GM12878 (cell line): ENCODE results near the gene POU2F1. TPM values are rescaled to one million over a fixed set of nuclear protein-coding genes. Genes with fewer than 3 reads are reported as not detected.

Experiments
- ATAC-seq: fragments of 200-7000 bp; cut with Tn5 transposase; 3 replicates; pipeline ENCODE4 v1.9.1; 2020; ENCODE audit warnings: mild to moderate bottlenecking, moderate library complexity
- BruUV-seq: library from RNA; stranded (reverse); fragments of 400-500 nt; replicated peaks from 2 replicates; lab custom pipeline; 2021; lab: Mats Ljungman, UMichigan
- CTCF ChIA-PET: fragments of 300-600 bp; sonication (Branson Sonifier 250); formaldehyde crosslinking; extraction: SDS; loops from one replicate; lab custom pipeline; 2021; ENCODE audit warnings: inconsistent platforms; lab: Yijun Ruan, JAX
- POLR2A ChIA-PET: fragments of 350-600 bp; formaldehyde crosslinking; extraction: SDS; loops from one replicate; lab custom pipeline; 2021; ENCODE audit warnings: inconsistent platforms; lab: Charles Lee
- RAD21 ChIA-PET: fragments of 300-600 bp; sonication (Branson Sonifier 250); formaldehyde crosslinking; loops from one replicate; lab custom pipeline; 2023; ENCODE audit warnings: antibody characterized with exemption; ENCODE audit not compliant: unreplicated experiment; lab: Charles Lee
- SMC1A ChIA-PET: fragments of 300-600 bp; sonication (Branson Sonifier 250); formaldehyde crosslinking; loops from one replicate; lab custom pipeline; 2023; ENCODE audit not compliant: unreplicated experiment, uncharacterized antibody; lab: Charles Lee
- DNase-seq: peaks from one replicate; pipeline ENCODE4 v3.0.0-alpha.2; 2011; ENCODE audit warnings: low read depth, low spot score
- FAIRE-seq: peaks from 3 replicates; lab custom pipeline; 2011; peaks lifted over from hg19 to GRCh38; lab: Jason Lieb, UNC
- H2AFZ ChIP-seq: 2 replicates; pipeline ENCODE4 v1.6.0; 2011; ENCODE audit warnings: low read depth, low read length, control low read depth; ENCODE audit not compliant: control insufficient read depth
- H3K27ac ChIP-seq: 2 replicates; pipeline ENCODE4 v1.5.1; 2011; ENCODE audit warnings: control low read depth; ENCODE audit not compliant: control insufficient read depth, insufficient read depth
- H3K27me3 ChIP-seq, 2 experiments: replicated peaks in 1 of 2; 2 replicates each; pipeline versions ENCODE4 v1.6.0 to v1.6.1; 2011; ENCODE audit warnings: low read length in 1 of 2; ENCODE audit not compliant: control insufficient read depth in 2 of 2, insufficient read depth in 2 of 2
- H3K36me3 ChIP-seq, 2 experiments: 2 replicates each; pipeline ENCODE4 v1.5.1; 2011; ENCODE audit warnings: low read length in 1 of 2; ENCODE audit not compliant: control insufficient read depth in 2 of 2, insufficient read depth in 2 of 2
- H3K4me1 ChIP-seq: 2 replicates; pipeline ENCODE4 v1.6.1; 2011; ENCODE audit warnings: mild to moderate bottlenecking, low read length, moderate library complexity, mixed read lengths; ENCODE audit not compliant: control insufficient read depth, insufficient read depth
- H3K4me2 ChIP-seq: 2 replicates; pipeline ENCODE4 v1.6.0; 2011; ENCODE audit warnings: control low read depth; ENCODE audit not compliant: control insufficient read depth, insufficient read depth
- H3K4me3 ChIP-seq: fragments of 200-600 bp; sonication (generic); 2 replicates; pipeline ENCODE4 v1.5.1; 2016
- H3K79me2 ChIP-seq: 2 replicates; pipeline ENCODE4 v1.6.0; 2011; ENCODE audit warnings: low read length; ENCODE audit not compliant: control insufficient read depth, insufficient read depth
- H3K9ac ChIP-seq: 2 replicates; pipeline ENCODE4 v1.8.0; 2011; ENCODE audit warnings: low read length, control low read depth, mixed read lengths; ENCODE audit not compliant: control insufficient read depth, insufficient read depth
- H3K9me3 ChIP-seq: replicated peaks from 3 replicates; pipeline ENCODE4 v1.5.1; 2011; ENCODE audit warnings: mild to moderate bottlenecking, low read length; ENCODE audit not compliant: control insufficient read depth, insufficient read depth
- H4K20me1 ChIP-seq: 2 replicates; pipeline ENCODE4 v1.6.0; 2011; ENCODE audit not compliant: control insufficient read depth, insufficient read depth
- GABPA ChIP-seq: IDR thresholded peaks from 2 replicates; pipeline ENCODE4 v1.6.1; 2014; ENCODE audit warnings: antibody characterized with exemption, low read depth, mild to moderate bottlenecking, inconsistent platforms
- KDM1A ChIP-seq: fragments of 200-600 bp; sonication (generic); IDR thresholded peaks from 2 replicates; pipeline ENCODE4 v1.6.1; 2016; ENCODE audit warnings: borderline replicate concordance
- POLR2AphosphoS2 ChIP-seq: IDR thresholded peaks from 2 replicates; pipeline ENCODE4 v1.6.1; 2011; ENCODE audit warnings: low read depth, mild to moderate bottlenecking, low read length, improper control_type of control experiment, moderate library complexity
- WRNIP1 ChIP-seq: IDR thresholded peaks from 2 replicates; pipeline ENCODE4 v1.6.1; 2011; ENCODE audit warnings: low read depth, low read length, improper control_type of control experiment, borderline replicate concordance
- WGBS: methylation state at CpG from one replicate; pipeline ENCODE4 v1.1.6; 2016; ENCODE audit warnings: low lambda C conversion rate; ENCODE audit not compliant: insufficient replicate concordance, insufficient coverage; ENCODE audit errors: missing lambda C conversion rate; 5-methylcytosine and 5-hydroxymethylcytosine counted together
- in situ Hi-C: fragments of 300-500 bp; cut with MboI; formaldehyde crosslinking; loops from 9 replicates; pipeline ENCODE4 v1.14.3; 2018; ENCODE audit warnings: mixed read lengths
- intact Hi-C: fragments of 100-400 bp; cut with micrococcal nuclease; formaldehyde crosslinking; loops from one replicate; pipeline ENCODE4 v1.14.2; 2022; ENCODE audit not compliant: unreplicated experiment
- polyA plus RNA-seq, 11 experiments: library from polyadenylated mRNA; depleted of rRNA in 4 of 11; unstranded in 6 of 11; stranded (reverse) in 5 of 11; fragments of >200 nt; fragmentation: Nextera tagmentation in 4 of 11; fragmentation: Illumina TruSeq in 1 of 11; extraction: Ambion mirVana in 4 of 11; extraction: Trizol in 1 of 11; gene quantifications; 1 replicate in 1 of 11; 2 replicates in 10 of 11; pipeline versions ENCODE4 v1.2.1 to v1.2.3, GENCODE V29; 2011 to 2016; ENCODE audit warnings: inconsistent platforms in 2 of 11, missing spikeins in 2 of 11, low read depth in 1 of 11
- total RNA-seq, 4 experiments: library from RNA; depleted of rRNA in 3 of 4; stranded (reverse); fragments of >200 nt in 3 of 4; fragmentation: Illumina TruSeq in 1 of 4; extraction: Trizol in 1 of 4; gene quantifications; 2 replicates each; pipeline versions ENCODE4 v1.2.1 to v1.2.3, GENCODE V29; 2013 to 2021
- TF ChIP-seq, protein P1 (sequence below): fragments of 450-650 bp; IDR thresholded peaks from 2 replicates; pipeline ENCODE4 v1.6.1; 2016; ENCODE audit warnings: mild to moderate bottlenecking, moderate library complexity, borderline replicate concordance
- TF ChIP-seq, protein P2 (sequence below): fragments of 450-650 bp; formaldehyde crosslinking; IDR thresholded peaks from 2 replicates; pipeline ENCODE4 v1.5.0; 2022; ENCODE audit warnings: mild to moderate bottlenecking, missing genetic modification characterization

The POU2F1 gene
- total and polyA plus RNA-seq, 10 of the 15 experiments (the other 5 are each of a cell fraction or from before 2014, with no cell fraction given) = 2.5 to 21.7 (median 12.5) TPM

DNA sequence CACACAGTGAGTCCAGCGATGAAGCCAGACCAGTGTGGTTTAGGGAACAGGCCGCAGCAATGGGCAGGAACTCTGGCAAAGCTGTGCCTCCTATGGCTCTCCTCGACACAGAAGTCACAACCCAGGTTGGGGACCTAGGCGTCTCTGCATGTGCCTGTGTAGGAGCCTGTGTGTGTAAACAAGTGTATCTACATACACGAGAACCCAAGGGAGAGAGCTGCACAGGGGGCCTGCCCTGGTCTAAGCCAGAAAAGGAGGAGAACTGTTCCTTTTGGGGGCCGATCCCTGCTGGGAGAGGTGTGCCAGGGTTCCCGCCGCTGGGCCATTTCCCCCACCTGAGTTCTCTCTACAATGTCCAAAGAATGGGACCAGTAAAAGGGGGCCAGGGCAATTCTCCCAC is 241.7 kb downstream of the POU2F1 start:
- CTCF ChIA-PET = no interaction called here
- H3K36me3 ChIP-seq = no peaks in the 10 kb centered on the region

More for the DNA sequence above, 241.7 kb downstream of the POU2F1 start:
- WGBS = 61% methylated on average over 8 of the region's 8 CpGs
- Histone ChIP-seq H3K4me1 (no peaks in the 10 kb centered on the region), H3K4me3 (no peak overlapping the region), H3K27ac (no peak overlapping the region), H3K4me2 (no peak overlapping the region), H3K79me2 (no peaks in the 10 kb centered on the region), H2AFZ (no peak overlapping the region), H4K20me1 (no peaks in the 10 kb centered on the region)
- ChIA-PET RAD21 (no interaction called here), SMC1A (no interaction called here)
- BruUV-seq = no TSS peak
- no peak for FAIRE-seq
- ATAC-seq = no peak
- TF ChIP-seq POLR2AphosphoS2 (no peak), WRNIP1 (no peak), KDM1A (no peak), GABPA (no peak)
- TF ChIP-seq, protein P1, sequence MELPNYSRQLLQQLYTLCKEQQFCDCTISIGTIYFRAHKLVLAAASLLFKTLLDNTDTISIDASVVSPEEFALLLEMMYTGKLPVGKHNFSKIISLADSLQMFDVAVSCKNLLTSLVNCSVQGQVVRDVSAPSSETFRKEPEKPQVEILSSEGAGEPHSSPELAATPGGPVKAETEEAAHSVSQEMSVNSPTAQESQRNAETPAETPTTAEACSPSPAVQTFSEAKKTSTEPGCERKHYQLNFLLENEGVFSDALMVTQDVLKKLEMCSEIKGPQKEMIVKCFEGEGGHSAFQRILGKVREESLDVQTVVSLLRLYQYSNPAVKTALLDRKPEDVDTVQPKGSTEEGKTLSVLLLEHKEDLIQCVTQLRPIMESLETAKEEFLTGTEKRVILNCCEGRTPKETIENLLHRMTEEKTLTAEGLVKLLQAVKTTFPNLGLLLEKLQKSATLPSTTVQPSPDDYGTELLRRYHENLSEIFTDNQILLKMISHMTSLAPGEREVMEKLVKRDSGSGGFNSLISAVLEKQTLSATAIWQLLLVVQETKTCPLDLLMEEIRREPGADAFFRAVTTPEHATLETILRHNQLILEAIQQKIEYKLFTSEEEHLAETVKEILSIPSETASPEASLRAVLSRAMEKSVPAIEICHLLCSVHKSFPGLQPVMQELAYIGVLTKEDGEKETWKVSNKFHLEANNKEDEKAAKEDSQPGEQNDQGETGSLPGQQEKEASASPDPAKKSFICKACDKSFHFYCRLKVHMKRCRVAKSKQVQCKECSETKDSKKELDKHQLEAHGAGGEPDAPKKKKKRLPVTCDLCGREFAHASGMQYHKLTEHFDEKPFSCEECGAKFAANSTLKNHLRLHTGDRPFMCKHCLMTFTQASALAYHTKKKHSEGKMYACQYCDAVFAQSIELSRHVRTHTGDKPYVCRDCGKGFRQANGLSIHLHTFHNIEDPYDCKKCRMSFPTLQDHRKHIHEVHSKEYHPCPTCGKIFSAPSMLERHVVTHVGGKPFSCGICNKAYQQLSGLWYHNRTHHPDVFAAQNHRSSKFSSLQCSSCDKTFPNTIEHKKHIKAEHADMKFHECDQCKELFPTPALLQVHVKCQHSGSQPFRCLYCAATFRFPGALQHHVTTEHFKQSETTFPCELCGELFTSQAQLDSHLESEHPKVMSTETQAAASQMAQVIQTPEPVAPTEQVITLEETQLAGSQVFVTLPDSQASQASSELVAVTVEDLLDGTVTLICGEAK = no peak
- TF ChIP-seq, protein P2, sequence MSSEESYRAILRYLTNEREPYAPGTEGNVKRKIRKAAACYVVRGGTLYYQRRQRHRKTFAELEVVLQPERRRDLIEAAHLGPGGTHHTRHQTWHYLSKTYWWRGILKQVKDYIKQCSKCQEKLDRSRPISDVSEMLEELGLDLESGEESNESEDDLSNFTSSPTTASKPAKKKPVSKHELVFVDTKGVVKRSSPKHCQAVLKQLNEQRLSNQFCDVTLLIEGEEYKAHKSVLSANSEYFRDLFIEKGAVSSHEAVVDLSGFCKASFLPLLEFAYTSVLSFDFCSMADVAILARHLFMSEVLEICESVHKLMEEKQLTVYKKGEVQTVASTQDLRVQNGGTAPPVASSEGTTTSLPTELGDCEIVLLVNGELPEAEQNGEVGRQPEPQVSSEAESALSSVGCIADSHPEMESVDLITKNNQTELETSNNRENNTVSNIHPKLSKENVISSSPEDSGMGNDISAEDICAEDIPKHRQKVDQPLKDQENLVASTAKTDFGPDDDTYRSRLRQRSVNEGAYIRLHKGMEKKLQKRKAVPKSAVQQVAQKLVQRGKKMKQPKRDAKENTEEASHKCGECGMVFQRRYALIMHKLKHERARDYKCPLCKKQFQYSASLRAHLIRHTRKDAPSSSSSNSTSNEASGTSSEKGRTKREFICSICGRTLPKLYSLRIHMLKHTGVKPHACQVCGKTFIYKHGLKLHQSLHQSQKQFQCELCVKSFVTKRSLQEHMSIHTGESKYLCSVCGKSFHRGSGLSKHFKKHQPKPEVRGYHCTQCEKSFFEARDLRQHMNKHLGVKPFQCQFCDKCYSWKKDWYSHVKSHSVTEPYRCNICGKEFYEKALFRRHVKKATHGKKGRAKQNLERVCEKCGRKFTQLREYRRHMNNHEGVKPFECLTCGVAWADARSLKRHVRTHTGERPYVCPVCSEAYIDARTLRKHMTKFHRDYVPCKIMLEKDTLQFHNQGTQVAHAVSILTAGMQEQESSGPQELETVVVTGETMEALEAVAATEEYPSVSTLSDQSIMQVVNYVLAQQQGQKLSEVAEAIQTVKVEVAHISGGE (CRISPR knock-in tag) = no peak
- TF ChIP-seq, all 136 proteins: peak for 0
- no peak for DNase-seq
- in situ Hi-C loops (no loop called here), intact Hi-C loops (no loop called here)
- Histone ChIP-seq H3K9ac (no peak overlapping the region), H3K9me3 (no peaks in the 10 kb centered on the region), H3K27me3 (no peaks in the 10 kb centered on the region)
- POLR2A ChIA-PET = no interaction called here
